ENCODE results near the gene ATXN10.

The ATXN10 gene

GRCh38 chr22:45846952-45847351 lies 175.3 kb downstream of the ATXN10 start:
- no peak overlapping the region for H3K4me3 ChIP-seq (ENCODE audit: low read length)
- no peak for TF ChIP-seq CTCF (conservative IDR thresholded peaks at IDR 0.05; ENCODE audit: low read depth, low read length)
- no peak for DNase-seq (ENCODE audit: low read depth)

GRCh38 chr22:45848904-45849303 lies 177.3 kb downstream of the ATXN10 start:
- no peak overlapping the region for H3K4me3 ChIP-seq (ENCODE audit: low read length)
- DNase-seq (ENCODE audit: low read depth), result no peak
- TF ChIP-seq CTCF (conservative IDR thresholded peaks at IDR 0.05; ENCODE audit: low read depth, low read length), result no peak

- no peak overlapping the region for H3K4me3 ChIP-seq (ENCODE audit: low read length)
- no peak for TF ChIP-seq CTCF (conservative IDR thresholded peaks at IDR 0.05; ENCODE audit: low read depth, low read length)
- DNase-seq (ENCODE audit: low read depth), result no peak
These were observed 181.2 kb downstream of the ATXN10 start for GRCh38 chr22:45852826-45853225.

GRCh38 chr22:45855961-45856360 lies 184.3 kb downstream of the ATXN10 start:
- no peak for DNase-seq (ENCODE audit: low read depth)
- no peak overlapping the region for H3K4me3 ChIP-seq (ENCODE audit: low read length)
- no peak for TF ChIP-seq CTCF (conservative IDR thresholded peaks at IDR 0.05; ENCODE audit: low read depth, low read length)

GRCh38 chr22:45857519-45857918 lies 185.9 kb downstream of the ATXN10 start:
- DNase-seq (ENCODE audit: low read depth), result no peak
- H3K4me3 ChIP-seq (ENCODE audit: low read length), result no peak overlapping the region

GRCh38 chr22:45859231-45860161 lies 187.9 kb downstream of the ATXN10 start:
- no peak for TF ChIP-seq CTCF (conservative IDR thresholded peaks at IDR 0.05; ENCODE audit: low read depth, low read length)
- H3K4me3 ChIP-seq (ENCODE audit: low read length), result no peak overlapping the region
- no peak for DNase-seq (ENCODE audit: low read depth)

More at GRCh38 chr22:45857519-45857918, 185.9 kb downstream of the ATXN10 start:
- TF ChIP-seq CTCF (conservative IDR thresholded peaks at IDR 0.05; ENCODE audit: low read depth, low read length), result no peak

- H3K4me3 ChIP-seq (ENCODE audit: low read length), result no peak overlapping the region
- DNase-seq (ENCODE audit: low read depth), result no peak
- TF ChIP-seq CTCF (conservative IDR thresholded peaks at IDR 0.05; ENCODE audit: low read depth, low read length), result no peak
These were observed 188.6 kb downstream of the ATXN10 start for GRCh38 chr22:45860201-45860600.
